Measurements from ENCODE around the gene ITCH. TPM values are rescaled to one million over a fixed set of nuclear protein-coding genes. Genes with fewer than 3 reads are reported as not detected.

Gene ITCH
- total and polyA plus RNA-seq, 2 of the 8 experiments (the other 6 are each of a cell fraction or from before 2014, with no cell fraction given): 3.9 to 45.2 TPM

DNA sequence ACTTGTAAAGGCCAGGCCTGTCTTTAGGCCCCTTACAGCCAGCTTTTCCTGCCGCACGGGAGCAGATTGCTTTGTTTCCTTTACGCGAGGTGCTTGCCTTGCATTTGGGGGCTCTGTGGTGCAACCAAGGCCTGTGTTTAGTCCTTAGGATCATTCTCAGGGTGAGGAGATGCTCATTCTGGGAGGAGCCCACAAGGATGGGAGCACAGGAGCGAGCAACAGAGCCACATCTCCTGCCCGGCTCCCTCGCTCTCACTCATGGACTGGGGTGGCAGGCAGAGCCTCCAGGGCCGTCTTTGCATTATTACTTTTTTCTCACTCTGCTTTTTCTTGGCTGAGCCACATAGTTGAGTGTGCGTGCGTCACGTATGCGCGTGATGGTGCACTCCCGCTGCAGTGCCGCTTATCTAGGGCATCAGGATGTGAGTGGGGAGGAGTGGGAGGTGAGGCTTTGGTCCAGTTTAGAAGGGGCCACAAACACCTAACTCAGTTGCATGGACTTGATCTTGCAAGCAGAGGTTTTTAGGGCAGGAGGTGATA is 172.3 kb downstream of the ITCH start:
- H2BK120ac ChIP-seq (replicated peaks; ENCODE audit: low read depth, low read length): no peak overlapping the region
- FAIRE-seq (no peak), DNase-seq (ENCODE audit: low read depth in 1 of 2, low spot score in 2 of 2) (no peak)
- no peaks in the 10 kb centered on the region for H3K4me1 ChIP-seq (replicated peaks in 1 of 4; ENCODE audit: control insufficient read depth in 3 of 4, insufficient read depth in 4 of 4, low read length in 3 of 4)
- H3K9ac ChIP-seq (replicated peaks in 1 of 4; ENCODE audit: extremely low read depth in 1 of 4, low read depth in 3 of 4, low read length in 3 of 4): no peak overlapping the region
- no peak overlapping the region for H2BK20ac ChIP-seq (ENCODE audit: low read length)
- peaks cover 4% of the 10 kb centered on the region; the same call in 1 of the 2 replicates for H3K79me1 ChIP-seq (ENCODE audit: low read depth, low read length)
- H4K8ac ChIP-seq (ENCODE audit: extremely low read depth, insufficient read depth, low read length): no peak overlapping the region
- no peak overlapping the region for H3K14ac ChIP-seq (ENCODE audit: insufficient read length)
- peaks cover 11 to 35% (median 14%) of the 10 kb centered on the region in 4 experiments for H3K36me3 ChIP-seq (ENCODE audit: control insufficient read depth in 2 of 4, insufficient read depth in 4 of 4, low read length in 3 of 4)
- no peak overlapping the region for H2AK5ac ChIP-seq (ENCODE audit: low read depth, low read length)
- H3K23me2 ChIP-seq (ENCODE audit: low read depth, low read length): no peaks in the 10 kb centered on the region
- H3K56ac ChIP-seq (replicated peaks; ENCODE audit: insufficient read length, low read depth, low read length): no peak overlapping the region
- H3K9me3 ChIP-seq (ENCODE audit: insufficient read depth in 2 of 2, low read depth in 1 of 2, low read length in 1 of 2): no peaks in the 10 kb centered on the region
- ChIA-PET POLR2A (ENCODE audit: partially characterized antibody) (interaction anchor here (1.9 kb wide), 1 partner anchor 10 kb away, joined by 4 read pairs; no protein-coding TSS in a partner anchor), CTCF (ENCODE audit: partially characterized antibody) (interaction anchor here (0.9 to 2.0 kb wide), 3 partner anchors 11 to 233 kb away, joined by 3 to 7 read pairs (median 4); no protein-coding TSS in a partner anchor)
- H2BK12ac ChIP-seq (ENCODE audit: low read depth, low read length): no peak overlapping the region
- no peaks in the 10 kb centered on the region for H3K27me3 ChIP-seq (replicated peaks in 1 of 4; ENCODE audit: control insufficient read depth in 3 of 4, extremely low read depth in 1 of 4, insufficient read depth in 3 of 4, low read length in 3 of 4)
- no peak overlapping the region for H3K23ac ChIP-seq (ENCODE audit: insufficient read length)
- WGBS, 2 experiments (ENCODE audit: extremely low coverage in 1 of 2, insufficient coverage in 1 of 2, insufficient read length in 1 of 2, insufficient replicate concordance in 2 of 2, low coverage in 1 of 2, low lambda C conversion rate in 2 of 2, missing lambda C conversion rate in 1 of 2): 89% methylated on average over 15 of the region's 15 CpGs; no CpG with 5 or more reads in 1 of the 2 experiments
- H4K91ac ChIP-seq (replicated peaks; ENCODE audit: insufficient read length, low read length): no peak overlapping the region
- no peak overlapping the region for H3K27ac ChIP-seq (ENCODE audit: low read depth, low read length)
- no peak overlapping the region for H4K5ac ChIP-seq (ENCODE audit: insufficient read length, low read depth, low read length)
- H3K4me3 ChIP-seq (ENCODE audit: extremely low read depth in 1 of 4, insufficient read depth in 2 of 4, low read depth in 3 of 4, low read length in 4 of 4): no peak overlapping the region
- H4K20me1 ChIP-seq (replicated peaks in 1 of 2; ENCODE audit: control insufficient read depth in 1 of 2, insufficient read depth in 2 of 2, low read length in 2 of 2): peaks cover 2 to 14% of the 10 kb centered on the region in 2 experiments
- no peak overlapping the region for H2BK15ac ChIP-seq (ENCODE audit: low read length)
- no peak for TF ChIP-seq EZH2 (IDR thresholded peaks at IDR 0.05; ENCODE audit: low read depth, low read length, severe bottlenecking)
- TF ChIP-seq SP1 (IDR thresholded peaks at IDR 0.05; ENCODE audit: low read depth, low read length): no peak
- TF ChIP-seq, protein P1, sequence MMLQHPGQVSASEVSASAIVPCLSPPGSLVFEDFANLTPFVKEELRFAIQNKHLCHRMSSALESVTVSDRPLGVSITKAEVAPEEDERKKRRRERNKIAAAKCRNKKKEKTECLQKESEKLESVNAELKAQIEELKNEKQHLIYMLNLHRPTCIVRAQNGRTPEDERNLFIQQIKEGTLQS (IDR thresholded peaks at IDR 0.05; ENCODE audit: insufficient read depth, low read depth, low read length): no peak
- TF ChIP-seq POLR2A (IDR thresholded peaks at IDR 0.05; ENCODE audit: control extremely low read depth in 1 of 2, low read depth in 2 of 2, low read length in 2 of 2): no peak
- no peak overlapping the region for H3K18ac ChIP-seq (ENCODE audit: extremely low read depth, low read length)
- H3K79me2 ChIP-seq (ENCODE audit: control insufficient read depth in 1 of 2, insufficient read depth in 2 of 2, low read length in 2 of 2): no peaks in the 10 kb centered on the region
- H3K4me2 ChIP-seq (ENCODE audit: insufficient read depth in 1 of 2, low read depth in 2 of 2, low read length in 2 of 2): no peak overlapping the region
- no peak overlapping the region for H3K4ac ChIP-seq (replicated peaks; ENCODE audit: insufficient read length, low read depth, low read length)
- no peak overlapping the region for H2BK5ac ChIP-seq (ENCODE audit: low read depth, low read length)
- no peak overlapping the region for H2AFZ ChIP-seq (ENCODE audit: low read length)
